HG03469 (cell line): Measurements from ENCODE around the gene LAMB2.

ENCODE experiments used
- ATAC-seq: cut with Tn5 transposase; IDR thresholded peaks from one replicate; pipeline ENCODE4 v1.9.1; 2021; ENCODE audit warnings: mild to moderate bottlenecking, moderate library complexity, moderate number of reproducible peaks; ENCODE audit not compliant: unreplicated experiment

The LAMB2 gene

DNA sequence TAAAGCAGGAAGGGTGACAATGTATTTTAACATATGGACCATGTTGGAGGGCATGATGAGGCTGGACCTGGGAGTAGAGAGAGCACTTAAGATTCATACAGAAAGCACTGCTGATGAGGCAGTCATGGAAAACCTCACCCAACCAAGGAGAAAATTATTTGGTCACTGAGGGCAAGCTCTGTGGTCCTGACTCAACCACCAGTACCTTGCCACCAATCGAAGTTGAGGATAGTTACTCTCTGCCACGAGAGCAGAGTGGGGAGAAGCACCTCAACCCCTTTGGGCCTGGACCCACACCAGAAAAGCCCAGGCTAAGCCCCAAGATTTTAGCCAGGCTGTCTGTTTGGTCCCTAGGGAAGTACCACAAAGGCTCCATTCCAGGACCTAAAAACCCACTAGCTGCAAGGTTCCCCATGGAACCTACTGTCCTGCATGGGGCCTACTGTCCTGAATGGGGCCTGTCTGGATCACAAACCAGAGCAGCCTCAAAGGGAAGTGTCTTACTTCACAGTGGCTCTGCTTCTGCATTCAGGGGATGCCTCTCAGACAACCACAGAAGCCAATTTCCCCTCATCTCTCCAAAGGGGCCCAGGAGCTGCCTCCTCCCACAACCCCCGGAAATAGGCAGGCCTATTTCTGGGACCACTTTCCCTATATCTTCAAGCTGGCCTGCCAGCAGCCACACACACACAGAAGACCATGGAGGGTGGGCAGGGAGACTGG, 29.1 kb upstream of the LAMB2 start:
- no peak for ATAC-seq

DNA sequence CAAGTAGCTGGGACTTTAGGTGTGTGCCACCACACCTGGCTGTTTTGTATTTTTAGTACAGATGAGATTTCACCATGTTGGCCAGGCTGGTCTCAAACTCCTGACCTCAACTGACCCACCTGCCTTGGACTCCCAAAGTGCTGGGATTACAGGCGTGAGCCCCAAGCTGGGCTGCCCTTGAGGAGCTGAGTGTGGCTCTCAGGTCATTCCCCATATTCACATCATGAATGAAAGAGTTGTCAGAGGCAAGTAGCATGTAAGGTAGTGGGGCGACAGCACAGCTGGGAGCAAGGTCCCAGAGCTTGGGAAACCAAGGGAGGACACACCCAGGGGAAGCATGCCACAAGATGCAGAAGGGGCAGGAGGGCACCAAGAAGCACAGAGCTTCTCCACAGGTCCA, 28.3 kb upstream of the LAMB2 start:
- no peak for ATAC-seq

- ATAC-seq, result no peak
These were observed 25.9 kb upstream of the LAMB2 start for GRCh38 chr3:49158792-49159191.

DNA sequence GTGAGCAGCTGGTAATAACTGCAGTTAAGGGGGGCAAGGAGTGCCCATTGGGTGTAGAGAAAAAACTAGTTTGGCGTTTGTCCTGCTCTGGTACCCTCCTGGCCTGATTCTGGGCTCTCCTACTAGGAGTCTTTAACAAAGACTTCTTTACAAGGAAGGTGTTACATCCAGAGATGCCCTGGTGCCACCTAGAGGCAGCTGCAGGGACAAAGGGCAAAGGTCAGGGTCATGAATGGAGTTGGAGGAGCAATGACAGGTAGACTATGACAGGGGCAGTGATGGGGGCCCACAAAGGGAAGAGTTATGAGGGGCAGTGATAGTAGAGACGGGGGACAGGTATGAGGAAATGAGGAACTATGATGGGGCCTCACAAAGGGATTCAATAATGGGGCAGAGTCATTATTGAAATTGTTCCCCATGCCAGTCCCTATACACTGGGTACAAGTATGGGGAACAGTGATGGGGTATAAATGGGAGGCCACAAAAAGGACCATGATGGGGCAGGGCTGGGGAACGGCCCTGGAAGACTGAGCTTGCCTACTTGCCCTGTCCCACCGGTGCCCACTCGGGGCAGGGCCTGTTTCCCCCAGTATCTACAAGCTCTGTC, 25.4 kb upstream of the LAMB2 start:
- no peak for ATAC-seq

DNA sequence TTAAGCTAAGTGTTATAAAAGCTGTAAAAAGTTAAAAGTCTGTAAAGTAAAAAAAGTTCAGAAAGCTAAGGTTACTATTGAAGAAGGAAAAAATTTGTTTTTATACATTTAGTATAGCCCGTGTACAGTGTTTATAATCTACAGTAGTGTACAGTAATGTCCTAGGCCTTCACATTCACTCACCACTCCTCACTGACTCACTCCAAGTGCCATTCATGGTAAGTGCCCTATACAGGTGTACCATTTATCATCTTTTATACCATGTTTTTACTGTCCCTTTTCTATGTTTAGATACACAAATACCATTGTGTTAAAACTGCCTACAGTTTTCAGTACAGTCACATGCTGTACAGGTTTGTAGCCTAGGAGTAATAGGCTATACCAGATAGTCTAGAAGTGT, 24.4 kb upstream of the LAMB2 start:
- ATAC-seq, result no peak

DNA sequence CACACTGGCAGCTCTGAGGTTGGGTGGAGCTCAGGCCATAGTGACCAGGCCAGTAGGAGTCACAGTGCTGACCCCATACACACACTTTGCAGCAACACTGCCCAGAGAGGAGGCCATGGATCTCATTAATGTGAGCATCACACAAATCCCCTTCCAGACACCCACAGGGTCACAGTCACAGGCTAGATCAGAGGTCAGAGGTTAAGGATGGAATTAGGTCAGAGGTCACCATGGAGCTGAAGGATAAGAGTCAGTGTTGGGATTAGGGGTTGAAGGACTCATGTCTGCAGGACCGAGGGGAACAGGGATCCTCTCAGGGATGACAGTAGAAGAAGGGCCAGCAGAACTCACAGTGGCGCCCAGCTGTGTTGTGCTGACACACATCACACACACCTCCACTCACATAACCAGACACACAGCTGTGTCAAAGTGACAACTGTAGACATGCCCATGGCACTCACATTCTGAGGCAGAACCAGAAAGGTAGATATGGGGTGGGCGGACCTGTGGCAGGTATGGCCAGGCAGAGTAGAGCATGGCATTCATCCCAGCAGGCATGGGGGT, 20.6 kb upstream of the LAMB2 start:
- no peak for ATAC-seq

GRCh38 chr3:49151610-49152009, 18.8 kb upstream of the LAMB2 start:
- ATAC-seq, result no peak

- ATAC-seq, result no peak
These were observed 15.3 kb upstream of the LAMB2 start for GRCh38 chr3:49148159-49148558.

- no peak for ATAC-seq
These were observed 7.2 kb upstream of the LAMB2 start for GRCh38 chr3:49140080-49140479.

DNA sequence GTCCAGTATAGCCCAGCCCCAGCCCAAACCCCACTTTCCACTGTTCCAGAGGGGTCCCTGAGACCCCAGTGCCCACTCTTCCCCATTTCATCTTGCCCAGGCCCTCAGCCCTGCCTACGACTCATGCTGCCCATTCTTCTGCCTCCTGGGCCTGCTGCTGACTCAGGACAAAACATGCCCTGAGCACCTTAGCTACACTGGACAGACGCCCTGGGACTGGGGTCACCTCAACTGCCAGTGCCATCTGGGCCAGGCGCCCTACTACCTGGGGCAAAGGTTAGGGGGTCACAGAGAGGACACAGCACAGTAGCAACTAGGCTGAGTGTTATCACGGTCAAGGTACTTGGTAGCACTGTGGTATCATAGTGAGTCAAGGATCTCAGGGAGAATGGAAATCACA, 2.6 kb upstream of the LAMB2 start:
- ATAC-seq, result no peak

- no peak for ATAC-seq
These were observed 1.8 kb upstream of the LAMB2 start for GRCh38 chr3:49134471-49135265.

GRCh38 chr3:49133226-49133951, 539 bp upstream of the LAMB2 start:
- ATAC-seq, result no peak

DNA sequence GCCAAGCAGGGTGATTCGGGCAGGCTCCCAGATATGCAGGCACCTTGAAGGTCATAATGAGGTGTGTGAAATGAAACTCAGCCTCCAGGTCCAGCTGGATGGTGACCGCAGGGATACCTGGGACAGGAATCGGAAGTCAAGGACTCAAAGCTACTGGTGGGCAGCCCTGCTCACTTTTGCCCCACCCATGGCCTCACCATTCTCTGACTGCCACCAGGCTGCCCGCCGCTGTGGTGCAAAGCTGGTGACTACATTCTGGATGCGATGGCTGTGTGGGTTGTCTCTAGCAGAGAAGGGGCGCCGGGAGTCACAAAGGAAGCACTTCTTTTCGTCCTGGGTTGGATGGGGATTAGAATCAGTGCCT, 795 bp downstream of the LAMB2 start:
- ATAC-seq, result no peak

DNA sequence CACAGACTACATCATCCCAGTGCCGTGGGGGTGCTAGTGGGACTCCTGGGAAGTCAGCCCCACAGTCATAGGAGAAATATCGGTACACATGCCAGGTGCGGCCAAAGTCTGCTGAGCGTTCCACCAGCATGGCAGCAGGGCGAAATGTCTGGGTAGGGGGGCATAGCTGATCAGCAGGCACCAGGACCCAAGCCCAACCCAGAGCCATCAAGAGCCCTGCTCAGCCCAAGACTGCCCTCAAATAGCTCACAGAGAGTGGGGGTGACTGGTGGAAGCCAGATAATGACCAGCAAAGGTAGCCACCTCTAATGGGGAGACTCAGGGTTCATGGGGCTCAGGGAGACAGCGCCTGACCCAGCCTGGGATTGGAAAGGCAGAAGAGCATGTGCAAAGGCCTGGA, 1.3 kb downstream of the LAMB2 start:
- ATAC-seq, result no peak

- no peak for ATAC-seq
These were observed 1.8 kb downstream of the LAMB2 start for GRCh38 chr3:49131040-49131439.

- no peak for ATAC-seq
These were observed 7.7 kb downstream of the LAMB2 start for GRCh38 chr3:49124991-49125670.

- ATAC-seq, result no peak
These were observed 8.6 kb downstream of the LAMB2 start for GRCh38 chr3:49124203-49124602.

DNA sequence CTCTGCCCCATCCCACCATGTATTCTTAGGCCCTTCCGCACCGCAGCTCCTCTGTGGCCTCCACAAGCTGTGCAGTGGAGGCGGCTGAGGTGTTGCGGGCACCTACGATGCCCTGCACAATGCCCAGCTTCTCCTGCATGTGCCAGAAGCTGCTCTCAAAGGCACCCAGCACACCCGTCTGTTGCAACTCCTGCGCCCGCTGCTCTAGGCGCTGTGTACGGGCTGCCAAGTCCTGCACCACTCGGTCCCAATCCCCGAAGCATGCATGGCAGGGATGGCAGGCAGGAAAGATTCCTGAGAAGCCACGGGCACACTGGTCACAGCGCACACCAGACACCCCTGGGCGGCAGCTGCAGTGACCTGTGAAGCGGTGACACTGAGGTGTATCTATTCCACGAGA, 9.2 kb downstream of the LAMB2 start:
- no peak for ATAC-seq

GRCh38 chr3:49122886-49123545, 9.8 kb downstream of the LAMB2 start:
- no peak for ATAC-seq

DNA sequence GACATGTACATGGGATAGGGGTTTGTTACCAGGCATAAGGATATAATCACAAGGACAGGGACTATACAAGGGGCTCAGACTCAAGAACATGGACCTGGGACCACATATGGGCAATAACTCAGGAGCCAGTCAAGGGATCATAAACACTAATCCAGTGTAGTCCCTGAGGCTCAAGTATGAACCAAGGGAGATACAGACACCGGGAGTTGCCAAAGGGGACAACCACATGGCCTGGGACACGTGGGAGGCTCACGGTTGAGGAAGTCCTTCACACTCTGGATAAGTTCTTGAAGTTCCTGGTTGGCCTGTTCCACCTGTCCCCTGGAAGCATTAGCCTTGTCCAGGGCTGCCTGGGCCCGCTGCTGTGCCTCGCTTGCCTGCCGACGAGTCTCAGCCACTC, 10.4 kb downstream of the LAMB2 start:
- ATAC-seq, result no peak
